Osteocyte (in vitro differentiated cells): ENCODE data around the gene URB2. TPM values are rescaled to one million over a fixed set of nuclear protein-coding genes. Genes with fewer than 3 reads are reported as not detected.

Experiments
- DNase-seq: peaks from one replicate; pipeline ENCODE4 v3.0.0; 2021; ENCODE audit warnings: mixed read lengths; ENCODE audit not compliant: unreplicated experiment; ENCODE audit errors: extremely low spot score
- H3K27ac Mint-ChIP-seq: one replicate; pipeline ENCODE4 v1.8.0; 2021; ENCODE audit warnings: mild to moderate bottlenecking, mixed read lengths; ENCODE audit not compliant: unreplicated experiment
- H3K27me3 Mint-ChIP-seq: one replicate; pipeline ENCODE4 v1.8.0; 2021; ENCODE audit warnings: mixed read lengths; ENCODE audit not compliant: unreplicated experiment
- H3K36me3 Mint-ChIP-seq: one replicate; pipeline ENCODE4 v1.8.0; 2021; ENCODE audit warnings: mixed read lengths; ENCODE audit not compliant: unreplicated experiment
- H3K4me1 Mint-ChIP-seq: one replicate; pipeline ENCODE4 v1.8.0; 2021; ENCODE audit warnings: mixed read lengths; ENCODE audit not compliant: unreplicated experiment
- H3K4me3 Mint-ChIP-seq: one replicate; pipeline ENCODE4 v1.8.0; 2021; ENCODE audit warnings: mild to moderate bottlenecking, moderate library complexity, mixed read lengths; ENCODE audit not compliant: unreplicated experiment
- H3K9me3 Mint-ChIP-seq: one replicate; pipeline ENCODE4 v1.8.0; 2021; ENCODE audit warnings: mixed read lengths; ENCODE audit not compliant: unreplicated experiment
- total RNA-seq: library from RNA; stranded (reverse); gene quantifications from 2 replicates; pipeline ENCODE4 v1.2.1, GENCODE V29; 2021
- TF ChIP-seq, protein P1 (sequence below): fragments of 200-600 bp; sonication (generic); IDR thresholded peaks from 2 replicates; pipeline ENCODE4 v1.5.0; 2021; ENCODE audit warnings: antibody characterized with exemption, mild to moderate bottlenecking, moderate library complexity

Gene URB2
- total RNA-seq, 1 donor from 2014 or later, result 11.1 TPM

- TF ChIP-seq, protein P1, sequence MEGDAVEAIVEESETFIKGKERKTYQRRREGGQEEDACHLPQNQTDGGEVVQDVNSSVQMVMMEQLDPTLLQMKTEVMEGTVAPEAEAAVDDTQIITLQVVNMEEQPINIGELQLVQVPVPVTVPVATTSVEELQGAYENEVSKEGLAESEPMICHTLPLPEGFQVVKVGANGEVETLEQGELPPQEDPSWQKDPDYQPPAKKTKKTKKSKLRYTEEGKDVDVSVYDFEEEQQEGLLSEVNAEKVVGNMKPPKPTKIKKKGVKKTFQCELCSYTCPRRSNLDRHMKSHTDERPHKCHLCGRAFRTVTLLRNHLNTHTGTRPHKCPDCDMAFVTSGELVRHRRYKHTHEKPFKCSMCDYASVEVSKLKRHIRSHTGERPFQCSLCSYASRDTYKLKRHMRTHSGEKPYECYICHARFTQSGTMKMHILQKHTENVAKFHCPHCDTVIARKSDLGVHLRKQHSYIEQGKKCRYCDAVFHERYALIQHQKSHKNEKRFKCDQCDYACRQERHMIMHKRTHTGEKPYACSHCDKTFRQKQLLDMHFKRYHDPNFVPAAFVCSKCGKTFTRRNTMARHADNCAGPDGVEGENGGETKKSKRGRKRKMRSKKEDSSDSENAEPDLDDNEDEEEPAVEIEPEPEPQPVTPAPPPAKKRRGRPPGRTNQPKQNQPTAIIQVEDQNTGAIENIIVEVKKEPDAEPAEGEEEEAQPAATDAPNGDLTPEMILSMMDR, result no peak
- Mint-ChIP-seq H3K36me3 (peaks cover 7% of the 10 kb centered on the region), H3K9me3 (no peaks in the 10 kb centered on the region), H3K4me3 (no peak overlapping the region), H3K27ac (no peak overlapping the region), H3K27me3 (no peaks in the 10 kb centered on the region), H3K4me1 (peaks cover 14% of the 10 kb centered on the region)
- no peak for DNase-seq
These were observed 40.0 kb downstream of the URB2 start for GRCh38 chr1:229665912-229666558.

DNA sequence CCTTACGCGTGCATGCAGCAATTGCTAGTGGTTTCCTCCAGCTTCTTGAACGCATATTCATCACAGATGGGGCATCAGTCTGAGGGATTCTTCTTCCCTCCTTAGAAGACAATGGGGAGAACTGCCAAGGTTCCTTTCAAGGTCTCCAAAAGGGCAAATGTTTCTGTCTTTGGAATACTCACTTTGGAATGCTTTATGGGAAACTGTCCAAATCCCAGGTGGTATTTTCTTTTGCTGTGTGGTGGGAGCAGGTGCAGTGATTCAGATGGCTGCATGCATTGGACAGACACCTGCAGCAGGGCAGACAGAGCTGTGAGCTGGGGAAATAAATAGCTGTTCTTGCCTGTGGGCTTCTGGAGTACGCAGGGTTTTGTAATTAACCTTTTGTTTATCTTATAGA lies 40.5 kb downstream of the URB2 start:
- no peak overlapping the region for H3K27ac Mint-ChIP-seq

GRCh38 chr1:229669333-229669732 lies 43.3 kb downstream of the URB2 start:
- H3K27ac Mint-ChIP-seq, result no peak overlapping the region
- H3K9me3 Mint-ChIP-seq, result no peaks in the 10 kb centered on the region
- peaks cover 7% of the 10 kb centered on the region for H3K4me1 Mint-ChIP-seq
- no peaks in the 10 kb centered on the region for H3K27me3 Mint-ChIP-seq
- H3K4me3 Mint-ChIP-seq, result no peak overlapping the region
- H3K36me3 Mint-ChIP-seq, result peaks cover 2% of the 10 kb centered on the region
- TF ChIP-seq, protein P1, result no peak
- no peak for DNase-seq

More for the DNA sequence above, 40.5 kb downstream of the URB2 start:
- Mint-ChIP-seq H3K27me3 (no peaks in the 10 kb centered on the region), H3K4me1 (peaks cover 9% of the 10 kb centered on the region), H3K36me3 (peaks cover 2% of the 10 kb centered on the region), H3K9me3 (no peaks in the 10 kb centered on the region), H3K4me3 (no peak overlapping the region)
- TF ChIP-seq, protein P1, result no peak
- no peak for DNase-seq

DNA sequence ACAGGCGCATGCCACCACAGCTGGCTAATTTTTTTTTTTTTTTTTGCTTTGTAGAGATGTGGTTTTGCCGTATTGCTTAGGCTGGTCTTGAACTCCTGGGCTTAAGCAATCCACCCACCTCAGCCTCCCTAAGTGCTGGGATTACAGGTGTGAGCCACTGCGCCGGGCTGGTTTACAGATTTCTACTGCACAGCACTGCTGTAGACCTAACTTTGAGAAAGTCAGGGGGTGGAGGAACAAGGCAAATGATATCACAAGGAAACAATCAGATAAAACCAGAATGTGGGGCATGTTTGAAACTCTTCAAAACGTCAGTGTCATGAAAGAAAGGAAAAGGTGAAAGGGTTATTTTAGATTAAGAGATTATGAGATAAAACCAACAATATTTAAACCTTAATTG lies 45.3 kb downstream of the URB2 start:
- no peak for DNase-seq
- Mint-ChIP-seq H3K4me1 (peaks cover 7% of the 10 kb centered on the region), H3K36me3 (peaks cover 2% of the 10 kb centered on the region), H3K9me3 (no peaks in the 10 kb centered on the region), H3K27ac (no peak overlapping the region), H3K27me3 (no peaks in the 10 kb centered on the region), H3K4me3 (no peak overlapping the region)
- TF ChIP-seq, protein P1, result no peak

- Mint-ChIP-seq H3K4me3 (no peak overlapping the region), H3K27me3 (no peaks in the 10 kb centered on the region), H3K4me1 (peaks cover 7% of the 10 kb centered on the region), H3K36me3 (peaks cover 2% of the 10 kb centered on the region), H3K27ac (no peak overlapping the region), H3K9me3 (no peaks in the 10 kb centered on the region)
- TF ChIP-seq, protein P1, result no peak
- DNase-seq, result no peak
These were observed 46.2 kb downstream of the URB2 start for GRCh38 chr1:229672246-229672645.
